Breast epithelium (tissue), 4 donors: ENCODE data around the gene FAM151B. TPM values are rescaled to one million over a fixed set of nuclear protein-coding genes. Genes with fewer than 3 reads are reported as not detected.
"Not testable (repeated sequence)": the region's sequence is repeated elsewhere in the genome, so short reads cannot be mapped to it uniquely, and the experiment has no call there.

Experiments used
- DNase-seq, 2 donors: peaks; one replicate each; pipeline ENCODE4 v3.0.0-alpha.2; 2019; ENCODE audit warnings: low spot score in 2 of 2
- H3K27ac ChIP-seq, 2 donors: fragments of 200-600 bp; sonication (generic) in 1 of 2; one replicate each; pipeline ENCODE4 v1.5.1; 2016 to 2019; ENCODE audit warnings: mild to moderate bottlenecking in 1 of 2
- H3K27me3 ChIP-seq, 2 donors: fragments of 200-600 bp; sonication (generic) in 1 of 2; one replicate each; pipeline versions ENCODE4 v1.5.1 to v1.6.0; 2017 to 2019; ENCODE audit warnings: control low read depth in 1 of 2, mild to moderate bottlenecking in 1 of 2
- H3K36me3 ChIP-seq: fragments of 200-600 bp; one replicate; pipeline ENCODE4 v1.5.1; 2019
- H3K4me1 ChIP-seq, 2 donors: fragments of 200-600 bp; sonication (generic); one replicate each; pipeline ENCODE4 v1.5.1; 2016 to 2019; ENCODE audit warnings: control low read depth in 1 of 2
- H3K4me3 ChIP-seq, 3 donors: fragments of 200-600 bp; sonication (generic); 1 replicate in 2 of 3; 2 replicates in 1 of 3; pipeline ENCODE4 v1.5.1; 2016 to 2019; ENCODE audit warnings: mild to moderate bottlenecking in 3 of 3, moderate library complexity in 2 of 3
- H3K9me3 ChIP-seq, 2 donors: fragments of 200-600 bp; sonication (generic) in 1 of 2; one replicate each; pipeline ENCODE4 v1.5.1; 2016 to 2019; ENCODE audit warnings: control low read depth in 1 of 2
- CTCF ChIP-seq, 3 donors: fragments of 450-650 bp; IDR thresholded peaks; one replicate each; pipeline ENCODE4 v1.5.1; 2016 to 2017; ENCODE audit warnings: antibody characterized with exemption in 3 of 3, mild to moderate bottlenecking in 3 of 3, moderate library complexity in 3 of 3
- POLR2A ChIP-seq: fragments of 450-650 bp; IDR thresholded peaks from one replicate; pipeline ENCODE4 v1.6.1; 2016; ENCODE audit warnings: antibody characterized with exemption, mild to moderate bottlenecking, moderate library complexity
- POLR2AphosphoS5 ChIP-seq, 3 donors: sonication (generic); formaldehyde crosslinking; IDR thresholded peaks; one replicate each; pipeline ENCODE4 v1.6.1; 2017; ENCODE audit warnings: antibody characterized with exemption in 3 of 3
- intact Hi-C: fragments of 100-400 bp; cut with DNase I; formaldehyde crosslinking; loops from one replicate; pipeline ENCODE4 v1.15.1; 2023; ENCODE audit warnings: low total_unique reads
- total RNA-seq, 3 donors: library from RNA; depleted of rRNA; stranded (reverse); fragments of >200 nt; gene quantifications; one replicate each; pipeline ENCODE4 v1.1.0, GENCODE V29; 2016

Gene FAM151B
- total RNA-seq, 3 donors from 2014 or later = 2.7 to 7.3 (median 5.2) TPM

- DNase-seq = no peak
These were observed 88.5 kb downstream of the FAM151B start for GRCh38 chr5:80576383-80576782.

GRCh38 chr5:80577707-80578106 lies 89.8 kb downstream of the FAM151B start:
- TF ChIP-seq POLR2AphosphoS5 (IDR thresholded peaks at IDR 0.05) (no peak), POLR2A (no peak), CTCF (IDR thresholded peaks at IDR 0.05) (no peak)
- Histone ChIP-seq H3K4me3 (no peak overlapping the region), H3K9me3 (no peaks in the 10 kb centered on the region), H3K4me1 (no peaks in the 10 kb centered on the region), H3K27me3 (peaks cover 0 to 6% of the 10 kb centered on the region in 2 donors), H3K36me3 (no peaks in the 10 kb centered on the region), H3K27ac (no peak overlapping the region)
- intact Hi-C loops = no loop called here
- no peak for DNase-seq

More at GRCh38 chr5:80576383-80576782, 88.5 kb downstream of the FAM151B start:
- TF ChIP-seq POLR2A (no peak), CTCF (IDR thresholded peaks at IDR 0.05) (no peak), POLR2AphosphoS5 (IDR thresholded peaks at IDR 0.05) (no peak)
- H3K4me3 ChIP-seq = no peak overlapping the region
- no peak overlapping the region for H3K27ac ChIP-seq
- no peaks in the 10 kb centered on the region for H3K9me3 ChIP-seq
- no peaks in the 10 kb centered on the region for H3K4me1 ChIP-seq
- peaks cover 0 to 8% of the 10 kb centered on the region in 2 donors for H3K27me3 ChIP-seq
- intact Hi-C loops = no loop called here
- no peaks in the 10 kb centered on the region for H3K36me3 ChIP-seq

GRCh38 chr5:80579050-80579449 lies 91.2 kb downstream of the FAM151B start:
- no peak for DNase-seq
- no peak overlapping the region for H3K27ac ChIP-seq
- H3K4me3 ChIP-seq = no peak overlapping the region
- intact Hi-C loops = no loop called here
- H3K4me1 ChIP-seq = no peaks in the 10 kb centered on the region
- H3K27me3 ChIP-seq = no peaks in the 10 kb centered on the region
- TF ChIP-seq POLR2AphosphoS5 (IDR thresholded peaks at IDR 0.05) = no peak
- TF ChIP-seq POLR2A = no peak
- no peak for TF ChIP-seq CTCF (IDR thresholded peaks at IDR 0.05)
- H3K9me3 ChIP-seq = no peaks in the 10 kb centered on the region
- H3K36me3 ChIP-seq = no peaks in the 10 kb centered on the region

GRCh38 chr5:80580291-80580690 lies 92.4 kb downstream of the FAM151B start:
- H3K4me1 ChIP-seq, intact Hi-C loops, H3K27me3 ChIP-seq, H3K27ac ChIP-seq, H3K36me3 ChIP-seq, H3K9me3 ChIP-seq, H3K4me3 ChIP-seq, DNase-seq: not testable (repeated sequence)

GRCh38 chr5:80584770-80585169 lies 96.9 kb downstream of the FAM151B start:
- Histone ChIP-seq H3K4me3 (no peak overlapping the region), H3K27ac (no peak overlapping the region), H3K36me3 (no peaks in the 10 kb centered on the region), H3K27me3 (no peaks in the 10 kb centered on the region), H3K4me1 (no peaks in the 10 kb centered on the region), H3K9me3 (no peaks in the 10 kb centered on the region)
- TF ChIP-seq POLR2A (no peak), CTCF (IDR thresholded peaks at IDR 0.05) (no peak), POLR2AphosphoS5 (IDR thresholded peaks at IDR 0.05) (no peak)
- no peak for DNase-seq
- intact Hi-C loops = no loop called here
